Measurements from ENCODE around the gene PML. TPM values are rescaled to one million over a fixed set of nuclear protein-coding genes. Genes with fewer than 3 reads are reported as not detected.

PML gene
- total RNA-seq, 1 donor from 2014 or later: 43.0 TPM

GRCh38 chr15:74006774-74007639 lies 12.5 kb downstream of the PML start:
- no peak for DNase-seq (ENCODE audit: low read depth)

GRCh38 chr15:74007820-74008371 lies 13.4 kb downstream of the PML start:
- no peak for DNase-seq (ENCODE audit: low read depth)

- DNase-seq (ENCODE audit: low read depth): no peak
Observed at GRCh38 chr15:74008901-74009300, 14.4 kb downstream of the PML start.

GRCh38 chr15:74010929-74011540 lies 16.5 kb downstream of the PML start:
- no peak for DNase-seq (ENCODE audit: low read depth)

GRCh38 chr15:74011610-74012009 lies 17.1 kb downstream of the PML start:
- no peak for DNase-seq (ENCODE audit: low read depth)

- DNase-seq (ENCODE audit: low read depth): no peak
Observed at GRCh38 chr15:74013374-74013894, 18.9 kb downstream of the PML start.

GRCh38 chr15:74019734-74020133 lies 25.2 kb downstream of the PML start:
- DNase-seq (ENCODE audit: low read depth): no peak

GRCh38 chr15:74022706-74023470 lies 28.4 kb downstream of the PML start:
- no peak for DNase-seq (ENCODE audit: low read depth)

- no peak for DNase-seq (ENCODE audit: low read depth)
Observed at GRCh38 chr15:74024687-74025086, 30.2 kb downstream of the PML start.

GRCh38 chr15:74025436-74025835 lies 30.9 kb downstream of the PML start:
- no peak for DNase-seq (ENCODE audit: low read depth)

- DNase-seq (ENCODE audit: low read depth): no peak
Observed at GRCh38 chr15:74027688-74028087, 33.2 kb downstream of the PML start.

- no peak for DNase-seq (ENCODE audit: low read depth)
Observed at GRCh38 chr15:74028646-74029045, 34.1 kb downstream of the PML start.

GRCh38 chr15:74032046-74032445 lies 37.5 kb downstream of the PML start:
- DNase-seq (ENCODE audit: low read depth): no peak

GRCh38 chr15:74032606-74033561 lies 38.4 kb downstream of the PML start:
- DNase-seq (ENCODE audit: low read depth): no peak

- DNase-seq (ENCODE audit: low read depth): no peak
Observed at GRCh38 chr15:74034206-74034755, 39.8 kb downstream of the PML start.

- DNase-seq (ENCODE audit: low read depth): no peak
Observed at GRCh38 chr15:74035121-74036017, 40.9 kb downstream of the PML start.

GRCh38 chr15:74036271-74037170 lies 42.0 kb downstream of the PML start:
- DNase-seq (ENCODE audit: low read depth): peak; percentile 49
